MM.1S (cell line): Measurements from ENCODE around the gene ONECUT1.

Experiments used
- DNase-seq: peaks from one replicate; pipeline ENCODE4 v3.0.0-alpha.2; 2015
- H2AFZ ChIP-seq: fragments of 300-600 bp; sonication (generic); 2 replicates; pipeline ENCODE4 v1.6.0; 2016; ENCODE audit warnings: antibody characterized with exemption, low read length
- H3F3A ChIP-seq: fragments of 300-600 bp; sonication (generic); 2 replicates; pipeline ENCODE4 v1.6.1; 2016; ENCODE audit warnings: mild to moderate bottlenecking, antibody characterized with exemption, low read length, moderate library complexity, mixed read lengths; ENCODE audit not compliant: insufficient read depth
- H3K27ac ChIP-seq: fragments of 300-600 bp; sonication (generic); 2 replicates; pipeline ENCODE4 v1.5.1; 2016; ENCODE audit warnings: mild to moderate bottlenecking, low read length
- H3K27me3 ChIP-seq: fragments of 300-600 bp; sonication (generic); replicated peaks from 2 replicates; pipeline ENCODE4 v1.6.0; 2016; ENCODE audit warnings: low read length; ENCODE audit not compliant: insufficient read depth
- H3K36me3 ChIP-seq: fragments of 300-600 bp; sonication (generic); replicated peaks from 2 replicates; pipeline ENCODE4 v1.6.1; 2016; ENCODE audit warnings: mild to moderate bottlenecking, low read length, mixed read lengths; ENCODE audit not compliant: insufficient read depth
- H3K4me1 ChIP-seq: fragments of 300-600 bp; sonication (generic); 2 replicates; pipeline ENCODE4 v1.6.1; 2016; ENCODE audit warnings: low read length, mixed read lengths
- H3K4me2 ChIP-seq: fragments of 300-600 bp; sonication (generic); 2 replicates; pipeline ENCODE4 v1.6.0; 2016; ENCODE audit warnings: low read depth, low read length
- H3K4me3 ChIP-seq: fragments of 300-600 bp; sonication (generic); 2 replicates; pipeline ENCODE4 v1.5.1; 2016; ENCODE audit warnings: low read length, mixed read lengths
- H3K79me2 ChIP-seq: fragments of 300-600 bp; sonication (generic); 2 replicates; pipeline ENCODE4 v1.6.1; 2016; ENCODE audit warnings: mixed run types, low read length, mixed read lengths
- H3K9ac ChIP-seq: fragments of 300-600 bp; sonication (generic); 2 replicates; pipeline ENCODE4 v1.6.1; 2016; ENCODE audit warnings: low read length, mixed read lengths
- H3K9me2 ChIP-seq: fragments of 300-600 bp; sonication (generic); replicated peaks from 2 replicates; pipeline ENCODE4 v1.6.1; 2016; ENCODE audit warnings: mild to moderate bottlenecking, low read length, mixed read lengths; ENCODE audit not compliant: insufficient read depth
- H3K9me3 ChIP-seq: fragments of 300-600 bp; sonication (generic); replicated peaks from 2 replicates; pipeline ENCODE4 v1.6.1; 2016; ENCODE audit warnings: mild to moderate bottlenecking, low read length, mixed read lengths; ENCODE audit not compliant: insufficient read depth
- H4K20me1 ChIP-seq: fragments of 300-600 bp; sonication (generic); 2 replicates; pipeline ENCODE4 v1.6.1; 2016; ENCODE audit warnings: mild to moderate bottlenecking, low read length, moderate library complexity, mixed read lengths; ENCODE audit not compliant: insufficient read depth
- CTCF ChIP-seq: fragments of 300-600 bp; sonication (generic); IDR thresholded peaks from 2 replicates; pipeline ENCODE4 v1.5.1; 2016; ENCODE audit warnings: antibody characterized with exemption, low read length, mixed read lengths
- EZH2 ChIP-seq: fragments of 300-600 bp; sonication (generic); optimal IDR thresholded peaks from 2 replicates; pipeline ENCODE3; 2017; ENCODE audit warnings: low read depth, mild to moderate bottlenecking, antibody characterized with exemption, low read length, mixed read lengths
- EZH2phosphoT487 ChIP-seq: fragments of 300-600 bp; sonication (generic); IDR thresholded peaks from 2 replicates; pipeline ENCODE4 v1.6.1; 2018; ENCODE audit warnings: antibody characterized with exemption, low read length

ONECUT1 gene

GRCh38 chr15:52738311-52738710 is 51.8 kb downstream of the ONECUT1 start:
- Histone ChIP-seq H2AFZ (no peak overlapping the region), H3K9me2 (no peaks in the 10 kb centered on the region), H3K27ac (no peak overlapping the region), H3K4me3 (no peak overlapping the region), H3K9me3 (no peaks in the 10 kb centered on the region), H3F3A (no peaks in the 10 kb centered on the region), H3K79me2 (no peaks in the 10 kb centered on the region), H3K9ac (no peak overlapping the region), H3K4me2 (no peak overlapping the region), H3K27me3 (no peaks in the 10 kb centered on the region), H3K36me3 (no peaks in the 10 kb centered on the region), H3K4me1 (peaks cover 11% of the 10 kb centered on the region), H4K20me1 (no peaks in the 10 kb centered on the region)
- no peak for DNase-seq
- TF ChIP-seq EZH2 (no peak), CTCF (no peak), EZH2phosphoT487 (no peak)

DNA sequence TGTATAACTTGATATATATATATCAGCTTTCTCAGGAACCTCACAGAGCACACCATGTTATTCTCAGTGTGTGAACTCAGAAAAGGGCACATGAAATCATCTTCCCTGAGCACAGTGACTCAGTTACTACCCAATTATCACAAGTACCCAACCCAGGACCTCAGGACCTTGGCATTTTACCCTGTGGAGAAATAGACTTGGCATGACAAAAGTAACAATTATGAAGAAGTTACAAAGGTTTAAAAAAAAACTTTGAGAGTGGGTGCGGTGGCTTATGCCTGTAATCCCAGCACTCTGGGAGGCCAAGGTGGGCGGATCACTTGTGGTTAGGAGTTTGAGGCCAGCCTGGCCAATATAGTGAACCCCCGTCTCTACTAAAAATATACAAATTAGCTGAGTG is 52.4 kb downstream of the ONECUT1 start:
- TF ChIP-seq EZH2 = no peak
- TF ChIP-seq EZH2phosphoT487 = no peak
- Histone ChIP-seq H3K9me2 (no peaks in the 10 kb centered on the region), H2AFZ (no peak overlapping the region), H3K9me3 (no peaks in the 10 kb centered on the region), H3K9ac (no peak overlapping the region), H3K4me2 (no peak overlapping the region), H3K27me3 (no peaks in the 10 kb centered on the region), H3K27ac (no peak overlapping the region), H3K79me2 (no peaks in the 10 kb centered on the region), H3K4me1 (peaks cover 17% of the 10 kb centered on the region), H3K4me3 (no peak overlapping the region), H4K20me1 (no peaks in the 10 kb centered on the region), H3K36me3 (no peaks in the 10 kb centered on the region), H3F3A (0 out of 2 replicates have a peak, but pooled peaks cover 3% of the 10 kb centered on the region)
- DNase-seq = no peak

- Histone ChIP-seq H3K4me3 (no peak overlapping the region), H3K27ac (no peak overlapping the region)
These were observed 54.7 kb downstream of the ONECUT1 start for GRCh38 chr15:52735231-52736089.

More at GRCh38 chr15:52735231-52736089, 54.7 kb downstream of the ONECUT1 start:
- no peaks in the 10 kb centered on the region for H4K20me1 ChIP-seq
- no peaks in the 10 kb centered on the region for H3K79me2 ChIP-seq
- H3K4me1 ChIP-seq = peaks cover 40% of the 10 kb centered on the region
- TF ChIP-seq EZH2 (no peak), CTCF (peak; percentile 83)
- peaks cover 25% of the 10 kb centered on the region for H3F3A ChIP-seq
- no peaks in the 10 kb centered on the region for H3K27me3 ChIP-seq
- H3K9me2 ChIP-seq = no peaks in the 10 kb centered on the region
- no peak overlapping the region for H3K4me2 ChIP-seq
- H3K9ac ChIP-seq = no peak overlapping the region
- no peaks in the 10 kb centered on the region for H3K9me3 ChIP-seq
- peak; percentile 80 for DNase-seq
- H2AFZ ChIP-seq = no peak overlapping the region
- H3K36me3 ChIP-seq = no peaks in the 10 kb centered on the region
